Colonic mucosa (tissue), 4 donors: ENCODE measurements around the gene MRTFA. TPM values are rescaled to one million over a fixed set of nuclear protein-coding genes. Genes with fewer than 3 reads are reported as not detected.
"Not testable (repeated sequence)": the region's sequence is repeated elsewhere in the genome, so short reads cannot be mapped to it uniquely, and the experiment has no call there.

Experiments used
- DNase-seq: peaks from one replicate; pipeline ENCODE4 v3.0.0-alpha.2; 2020
- H3K27ac ChIP-seq: fragments of 200-600 bp; one replicate; pipeline ENCODE4 v1.8.0; 2021
- H3K27me3 ChIP-seq: fragments of 200-600 bp; one replicate; pipeline ENCODE4 v1.8.0; 2021
- H3K36me3 ChIP-seq: fragments of 200-600 bp; one replicate; pipeline ENCODE4 v1.8.0; 2021
- H3K4me1 ChIP-seq: fragments of 200-600 bp; one replicate; pipeline ENCODE4 v1.8.0; 2021; ENCODE audit warnings: mild to moderate bottlenecking
- H3K4me3 ChIP-seq: fragments of 200-600 bp; one replicate; pipeline ENCODE4 v1.8.0; 2021
- H3K9ac ChIP-seq, 2 donors: one replicate each; pipeline ENCODE4 v1.7.0; 2013; ENCODE audit warnings: control low read depth in 2 of 2, low read depth in 2 of 2, low read length in 2 of 2
- H3K9me3 ChIP-seq: fragments of 200-600 bp; one replicate; pipeline ENCODE4 v1.8.0; 2021
- CTCF ChIP-seq: fragments of 200-600 bp; IDR thresholded peaks from one replicate; pipeline ENCODE4 v1.8.0; 2022; ENCODE audit warnings: antibody characterized with exemption, mild to moderate bottlenecking
- intact Hi-C: fragments of 100-400 bp; cut with DNase I; formaldehyde crosslinking; loops from one replicate; pipeline ENCODE4 v1.14.1; 2022
- total RNA-seq, 2 donors: library from RNA; stranded (reverse); fragmentation: NEBNext Ultra II Directional in 1 of 2; extraction: Animal tissue kit (Norgen Biotek cat#: 25700) in 1 of 2; gene quantifications; one replicate each; pipeline ENCODE4 v1.2.1, GENCODE V29; 2021
- donor health status: healthy.
- donor health status: DM: no; HTN: no; CAD: no.
- donor health status: DM: no; HTN: no; CAD: no.

Gene MRTFA
- total RNA-seq, 2 donors from 2014 or later = 31.9 to 35.6 TPM

- TF ChIP-seq CTCF = no peak
- no peak overlapping the region for H3K9ac ChIP-seq
- H3K27me3 ChIP-seq = no peaks in the 10 kb centered on the region
- DNase-seq = no peak
- no peak overlapping the region for H3K4me3 ChIP-seq
- H3K36me3 ChIP-seq = no peaks in the 10 kb centered on the region
- no peak overlapping the region for H3K27ac ChIP-seq
- peaks cover 3% of the 10 kb centered on the region for H3K4me1 ChIP-seq
- intact Hi-C loops = no loop called here
- H3K9me3 ChIP-seq = no peaks in the 10 kb centered on the region
These were observed 3.5 kb downstream of the MRTFA start for GRCh38 chr22:40633036-40633435.

GRCh38 chr22:40631925-40632324 is 4.6 kb downstream of the MRTFA start:
- TF ChIP-seq CTCF = no peak
- Histone ChIP-seq H3K9me3 (no peaks in the 10 kb centered on the region), H3K4me3 (no peak overlapping the region), H3K27me3 (no peaks in the 10 kb centered on the region), H3K27ac (no peak overlapping the region), H3K36me3 (no peaks in the 10 kb centered on the region), H3K9ac (no peak overlapping the region), H3K4me1 (peaks cover 3% of the 10 kb centered on the region)
- no peak for DNase-seq
- intact Hi-C loops = no loop called here

DNA sequence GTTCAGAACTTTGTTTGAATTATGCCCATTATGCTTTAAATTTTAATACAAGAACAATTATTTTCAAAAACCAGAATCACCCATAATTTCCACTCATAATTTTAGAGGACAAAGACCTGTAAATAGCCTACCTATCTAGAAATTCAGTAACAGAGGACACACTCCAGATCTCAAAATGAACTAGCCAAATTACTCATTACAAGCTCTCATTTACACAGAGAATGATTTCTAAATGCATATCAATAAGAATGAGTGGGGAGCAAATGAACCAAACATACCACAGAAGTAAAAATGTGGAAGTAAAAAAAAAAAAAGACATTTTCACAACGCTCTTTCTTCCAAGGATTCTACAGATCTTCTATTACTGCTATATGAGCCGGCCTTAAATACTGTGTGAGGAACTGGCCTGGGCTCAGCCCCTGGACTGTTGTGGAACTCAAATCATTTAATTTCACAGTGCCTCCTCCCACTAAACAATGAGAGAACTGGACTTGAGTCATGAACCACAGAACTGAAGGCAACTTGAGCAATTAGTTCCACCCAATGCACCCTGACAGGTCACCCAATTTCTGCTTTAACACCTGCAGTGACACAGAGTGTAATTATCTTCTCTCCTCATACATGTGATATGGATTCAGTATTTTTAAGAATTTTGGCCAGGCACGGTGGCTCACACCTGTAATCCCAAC is 8.0 kb downstream of the MRTFA start:
- no peaks in the 10 kb centered on the region for H3K9me3 ChIP-seq
- DNase-seq = no peak
- TF ChIP-seq CTCF = no peak
- H3K4me1 ChIP-seq = no peaks in the 10 kb centered on the region
- no peak overlapping the region for H3K27ac ChIP-seq
- no peak overlapping the region for H3K4me3 ChIP-seq
- no peaks in the 10 kb centered on the region for H3K36me3 ChIP-seq
- H3K9ac ChIP-seq = no peak overlapping the region
- no peaks in the 10 kb centered on the region for H3K27me3 ChIP-seq
- intact Hi-C loops = no loop called here

- intact Hi-C loops = no loop called here
These were observed 8.9 kb downstream of the MRTFA start for GRCh38 chr22:40627612-40628011.

DNA sequence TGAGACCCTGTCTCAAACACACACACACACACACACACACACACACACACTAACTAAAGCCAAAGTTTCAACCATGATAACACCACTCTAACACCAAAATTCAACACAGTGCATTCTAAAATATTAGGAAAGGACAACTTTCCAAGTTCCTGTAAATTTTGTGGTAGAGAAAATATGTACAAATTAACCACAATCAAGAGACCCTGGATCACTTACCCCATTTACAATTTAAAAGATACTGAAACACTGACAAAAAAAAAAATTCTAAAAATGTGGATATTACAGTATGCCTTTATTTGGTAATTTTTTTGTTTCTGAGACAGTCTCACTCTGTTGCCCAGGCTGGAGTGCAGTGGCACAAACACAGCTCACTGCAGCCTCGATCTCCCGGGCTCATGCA is 9.7 kb downstream of the MRTFA start:
- Histone ChIP-seq H3K4me1 (no peaks in the 10 kb centered on the region), H3K4me3 (no peak overlapping the region), H3K9ac (no peak overlapping the region), H3K27ac (no peak overlapping the region), H3K9me3 (no peaks in the 10 kb centered on the region), H3K27me3 (no peaks in the 10 kb centered on the region), H3K36me3 (no peaks in the 10 kb centered on the region)
- TF ChIP-seq CTCF = no peak
- intact Hi-C loops = no loop called here
- no peak for DNase-seq

More at GRCh38 chr22:40627612-40628011, 8.9 kb downstream of the MRTFA start:
- Histone ChIP-seq H3K36me3 (no peaks in the 10 kb centered on the region), H3K27ac (no peak overlapping the region), H3K9ac (no peak overlapping the region), H3K4me3 (no peak overlapping the region), H3K9me3 (no peaks in the 10 kb centered on the region), H3K27me3 (no peaks in the 10 kb centered on the region), H3K4me1 (no peaks in the 10 kb centered on the region)
- no peak for TF ChIP-seq CTCF
- DNase-seq = no peak

- H3K27ac ChIP-seq, H3K9me3 ChIP-seq, H3K36me3 ChIP-seq, intact Hi-C loops, H3K27me3 ChIP-seq, DNase-seq, H3K4me3 ChIP-seq, H3K9ac ChIP-seq, H3K4me1 ChIP-seq: not testable (repeated sequence)
These were observed 10.7 kb downstream of the MRTFA start for GRCh38 chr22:40625794-40626193.

GRCh38 chr22:40625281-40625680 is 11.2 kb downstream of the MRTFA start:
- H3K27me3 ChIP-seq, H3K27ac ChIP-seq, H3K4me1 ChIP-seq, H3K9me3 ChIP-seq, intact Hi-C loops, H3K36me3 ChIP-seq, H3K9ac ChIP-seq, DNase-seq, H3K4me3 ChIP-seq: not testable (repeated sequence)
